ENCODE measurements around the gene ANGEL1.

Gene ANGEL1

DNA sequence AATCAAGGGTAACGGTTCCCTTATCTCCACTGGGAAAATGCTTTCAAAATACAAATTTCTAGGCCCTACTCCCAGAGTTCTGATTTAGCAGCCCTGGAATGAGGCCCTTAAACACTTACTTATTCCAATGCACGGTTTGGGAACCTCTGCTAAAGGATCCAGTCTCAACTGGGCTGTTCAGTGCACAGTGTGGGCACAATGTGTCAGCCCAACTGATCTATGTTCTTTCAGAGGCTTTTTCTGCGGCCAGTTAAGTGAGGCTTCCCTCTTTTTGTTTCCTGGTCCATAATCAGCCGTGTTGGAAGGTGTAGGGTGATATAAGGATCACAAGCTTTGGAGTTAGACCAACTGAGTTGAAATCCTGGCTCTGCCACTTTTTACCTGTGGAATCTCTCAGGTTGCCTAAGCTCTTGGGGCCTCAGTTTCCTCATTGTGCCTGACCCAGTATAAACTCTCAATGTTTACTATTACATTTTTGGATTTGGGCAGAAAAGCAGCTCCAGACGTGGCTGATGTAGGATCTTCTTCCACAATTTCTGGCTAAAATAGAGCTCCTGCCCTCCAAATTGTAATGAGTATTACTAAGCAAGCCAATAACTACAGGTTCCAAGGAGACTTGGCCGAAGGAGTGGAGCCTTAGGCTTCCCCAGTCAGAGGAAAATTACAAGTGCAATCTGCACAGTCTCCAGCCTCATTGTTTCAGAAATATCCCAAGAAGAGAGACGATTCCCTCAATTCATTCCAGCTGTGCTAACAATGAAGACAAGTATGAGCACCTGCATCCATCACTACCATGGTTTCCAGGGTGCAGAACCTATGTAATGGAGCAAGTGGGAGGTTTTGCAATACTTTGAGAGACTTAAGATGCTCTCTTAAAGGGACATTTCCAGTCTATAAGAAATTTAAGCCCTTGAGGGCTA, 2.3 kb upstream of the ANGEL1 start:
- no peak for DNase-seq

DNA sequence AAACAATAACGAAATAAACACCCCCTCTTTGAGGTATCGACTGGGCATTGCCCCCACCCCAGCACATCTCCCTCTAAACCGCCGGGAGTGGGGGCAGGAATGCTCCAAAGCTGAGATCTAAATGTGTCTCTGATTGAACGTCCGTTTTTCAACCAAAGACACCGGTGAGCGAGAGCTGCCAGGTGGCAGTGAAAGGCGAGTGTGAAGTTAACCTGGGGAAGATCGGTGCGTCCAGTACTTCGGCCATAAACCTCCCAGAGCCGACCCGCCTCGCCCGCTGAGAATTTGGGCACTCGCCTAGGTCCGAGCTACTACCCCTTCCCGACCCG, 625 bp downstream of the ANGEL1 start:
- DNase-seq: peak in 1 of 2 donors; percentile 29

DNA sequence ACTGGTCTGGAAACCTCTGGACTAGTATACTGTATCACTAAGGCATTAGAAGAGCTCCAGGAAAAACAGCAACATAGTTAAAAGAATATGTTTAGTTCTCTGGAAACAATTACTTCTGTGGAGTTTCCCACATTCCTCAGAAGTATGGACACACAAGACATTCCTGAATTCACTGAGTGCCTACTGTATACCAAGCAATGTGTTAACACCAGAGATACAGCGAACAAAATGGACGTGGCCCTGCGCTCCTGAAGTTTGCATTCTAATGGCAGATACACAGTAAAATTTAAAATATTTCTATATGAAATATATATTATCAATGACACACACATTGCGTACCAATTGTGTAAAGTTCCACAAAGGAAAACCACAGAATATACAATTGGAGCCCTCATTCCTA, 1.1 kb downstream of the ANGEL1 start:
- no peak for DNase-seq

DNA sequence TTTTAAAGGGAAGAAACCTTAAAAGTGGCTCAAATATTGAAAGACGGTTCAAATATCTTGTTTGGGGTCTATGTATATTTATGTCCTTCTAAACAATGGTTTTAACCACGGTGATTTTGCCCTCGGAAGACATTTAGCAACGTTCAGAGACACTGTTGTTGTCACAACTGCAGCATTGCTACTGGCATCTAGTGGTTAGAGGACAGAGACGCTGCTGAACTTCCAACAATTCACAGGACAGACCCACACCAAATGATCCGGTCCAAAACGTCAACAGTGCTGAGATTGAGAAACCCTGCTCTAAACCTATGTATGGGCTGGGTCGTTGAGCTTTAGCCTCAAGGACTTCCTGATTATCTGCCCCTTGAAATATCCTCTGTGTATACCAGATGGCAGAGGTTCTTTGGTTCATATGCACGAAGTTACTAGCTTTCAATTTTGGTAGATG, 1.7 kb downstream of the ANGEL1 start:
- no peak for DNase-seq

GRCh38 chr14:76810525-76810924, 2.2 kb downstream of the ANGEL1 start:
- DNase-seq: no peak

DNA sequence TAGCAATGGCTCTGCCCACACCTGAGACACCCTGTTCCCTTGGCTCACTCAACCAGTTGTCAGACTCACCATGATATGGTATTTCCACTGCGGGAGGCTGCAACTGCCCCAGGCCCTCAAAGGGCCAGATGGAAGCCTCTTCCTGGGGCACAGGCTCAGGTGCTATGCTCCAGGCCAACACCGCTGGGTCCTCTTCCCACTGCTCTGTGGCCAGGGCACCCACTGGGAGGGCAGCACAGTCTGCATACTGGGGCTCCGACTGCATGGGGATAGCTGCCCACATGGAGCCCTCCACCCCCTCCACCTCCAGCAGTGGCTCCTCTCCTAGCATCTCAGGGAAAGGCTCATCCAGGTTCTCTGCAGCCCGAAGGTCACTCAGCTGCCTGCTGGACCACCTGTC, 3.7 kb downstream of the ANGEL1 start:
- no peak for DNase-seq

DNA sequence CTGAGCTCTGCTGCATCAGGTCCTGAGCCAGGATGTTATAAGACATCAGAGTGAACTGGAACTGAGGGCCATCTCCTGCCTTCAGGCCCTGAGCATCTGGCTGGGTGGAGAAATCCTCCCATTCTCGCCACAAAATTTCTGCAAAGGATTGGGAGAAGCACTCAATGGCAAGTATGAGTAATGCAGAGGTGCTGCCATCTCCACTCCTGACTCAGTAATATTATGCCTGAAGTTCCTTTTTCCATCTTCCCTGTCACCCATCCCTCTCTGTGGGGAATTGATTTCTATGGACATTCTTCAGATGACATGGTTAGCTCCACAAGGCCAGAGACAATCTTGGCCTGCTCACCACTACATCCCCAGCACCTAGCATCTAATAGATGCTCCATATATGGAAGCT, 4.7 kb downstream of the ANGEL1 start:
- DNase-seq: no peak

DNA sequence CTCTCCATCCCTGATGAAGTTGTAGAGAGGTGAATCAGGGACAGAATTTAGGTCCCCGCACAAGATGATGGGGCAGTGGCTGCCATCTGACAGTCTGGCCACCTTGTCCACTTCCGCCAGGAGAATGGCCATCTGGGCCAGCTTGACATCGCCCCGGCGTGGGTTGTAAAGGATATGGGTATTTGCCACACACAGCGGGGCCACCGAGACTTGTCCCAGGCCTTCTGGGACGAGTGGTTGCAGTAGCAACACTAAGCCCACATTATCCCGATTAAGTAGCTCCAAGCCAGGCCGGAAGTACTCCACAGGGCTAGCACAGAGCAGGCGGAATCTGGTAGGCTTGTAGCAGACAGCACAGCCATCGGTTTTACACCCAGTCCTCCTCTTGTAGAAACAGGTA, 6.2 kb downstream of the ANGEL1 start:
- no peak for DNase-seq

DNA sequence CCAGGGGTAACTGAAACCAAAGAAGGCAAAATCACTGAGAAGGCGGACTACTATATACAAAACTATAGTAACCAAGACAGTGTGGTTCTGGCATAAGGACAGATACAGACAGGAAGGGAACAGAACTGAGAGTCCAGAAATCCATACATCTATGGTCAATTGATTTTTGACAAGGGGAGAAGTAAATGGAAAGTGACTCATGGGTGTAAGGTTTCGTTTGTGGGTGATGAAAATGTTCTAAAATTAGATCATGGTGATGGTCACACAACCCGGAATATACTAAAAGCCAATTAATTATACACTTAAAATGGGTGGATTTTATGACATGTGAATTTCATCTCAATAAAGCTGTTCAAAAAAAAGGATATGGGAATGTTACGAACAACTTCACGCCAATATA, 18.7 kb downstream of the ANGEL1 start:
- no peak for DNase-seq

- DNase-seq: no peak
Observed at GRCh38 chr14:76793324-76793723, 19.4 kb downstream of the ANGEL1 start.

DNA sequence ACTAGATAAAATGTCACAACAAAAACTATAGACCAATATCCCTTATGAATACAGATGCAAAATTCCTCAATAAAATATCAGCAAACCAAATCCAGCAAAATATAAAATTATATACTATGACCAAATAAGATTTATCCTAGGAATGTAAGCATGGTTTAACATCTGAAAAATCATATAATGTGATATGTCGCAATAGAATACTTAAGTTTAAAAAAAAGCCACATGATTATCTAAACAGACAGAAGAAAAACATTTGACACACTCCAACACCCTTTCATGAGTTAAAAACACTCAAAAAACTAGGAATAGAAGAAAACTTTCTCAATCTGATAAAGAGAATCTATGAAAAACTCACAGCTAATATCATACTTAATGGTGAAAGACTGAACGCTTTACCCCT, 20.3 kb downstream of the ANGEL1 start:
- no peak for DNase-seq

DNA sequence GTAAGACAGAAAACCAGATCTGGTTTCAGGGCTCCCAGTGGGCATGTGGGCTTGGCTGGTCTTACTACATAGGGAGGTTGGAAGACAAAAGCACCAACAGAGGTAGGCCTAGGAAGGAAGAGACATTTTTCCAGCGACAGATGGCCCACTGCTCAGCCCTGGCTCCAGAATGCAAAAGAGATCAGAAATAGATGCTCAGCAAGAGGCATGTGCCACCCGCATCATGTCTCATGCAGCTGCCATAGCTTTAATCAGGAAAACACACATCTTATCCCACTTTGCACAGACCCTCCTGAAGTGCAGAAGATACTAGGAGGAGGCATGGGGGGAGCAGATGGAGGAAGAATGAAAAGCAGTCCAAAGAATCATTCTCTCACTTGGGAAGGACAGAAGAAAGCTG, 26.1 kb downstream of the ANGEL1 start:
- DNase-seq: no peak

GRCh38 chr14:76784881-76785280, 27.8 kb downstream of the ANGEL1 start:
- DNase-seq: peak; percentile 60 to 64

- DNase-seq: no peak
Observed at GRCh38 chr14:76784266-76784874, 28.3 kb downstream of the ANGEL1 start.

DNA sequence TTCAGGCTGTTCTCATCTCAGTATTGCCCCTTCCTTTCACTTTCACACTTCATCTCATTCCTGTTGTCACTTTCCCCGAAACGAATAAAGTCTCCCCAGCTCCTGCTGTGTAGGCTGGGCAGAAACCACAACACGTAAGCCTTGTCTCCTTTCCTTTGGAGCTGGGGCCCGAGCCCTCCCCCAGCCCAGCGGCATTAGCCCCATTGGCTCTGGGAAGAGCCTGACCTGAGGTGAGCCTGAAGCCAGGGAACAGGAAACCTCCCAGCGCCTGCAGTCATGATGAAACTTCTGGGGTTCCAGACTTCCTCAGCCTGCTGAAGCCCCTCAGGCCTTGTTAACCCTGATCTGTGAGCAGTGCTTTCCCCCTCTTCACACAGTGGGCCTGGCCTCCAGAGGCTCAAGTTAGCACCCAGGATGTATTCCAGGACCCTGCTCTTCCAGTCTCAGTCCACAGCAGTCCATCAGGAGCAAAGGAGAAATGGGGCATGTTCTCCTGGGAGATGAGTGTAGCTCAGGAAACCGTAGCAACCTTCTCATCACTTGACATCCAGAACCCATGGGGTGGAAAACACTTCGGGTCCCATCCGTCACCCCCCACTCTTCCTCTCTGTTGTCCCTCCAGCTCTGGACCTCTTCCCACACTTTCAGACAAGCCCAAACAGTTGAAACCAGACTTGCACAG, 29.7 kb downstream of the ANGEL1 start:
- peak in 1 of 2 donors; percentile 17 for DNase-seq

DNA sequence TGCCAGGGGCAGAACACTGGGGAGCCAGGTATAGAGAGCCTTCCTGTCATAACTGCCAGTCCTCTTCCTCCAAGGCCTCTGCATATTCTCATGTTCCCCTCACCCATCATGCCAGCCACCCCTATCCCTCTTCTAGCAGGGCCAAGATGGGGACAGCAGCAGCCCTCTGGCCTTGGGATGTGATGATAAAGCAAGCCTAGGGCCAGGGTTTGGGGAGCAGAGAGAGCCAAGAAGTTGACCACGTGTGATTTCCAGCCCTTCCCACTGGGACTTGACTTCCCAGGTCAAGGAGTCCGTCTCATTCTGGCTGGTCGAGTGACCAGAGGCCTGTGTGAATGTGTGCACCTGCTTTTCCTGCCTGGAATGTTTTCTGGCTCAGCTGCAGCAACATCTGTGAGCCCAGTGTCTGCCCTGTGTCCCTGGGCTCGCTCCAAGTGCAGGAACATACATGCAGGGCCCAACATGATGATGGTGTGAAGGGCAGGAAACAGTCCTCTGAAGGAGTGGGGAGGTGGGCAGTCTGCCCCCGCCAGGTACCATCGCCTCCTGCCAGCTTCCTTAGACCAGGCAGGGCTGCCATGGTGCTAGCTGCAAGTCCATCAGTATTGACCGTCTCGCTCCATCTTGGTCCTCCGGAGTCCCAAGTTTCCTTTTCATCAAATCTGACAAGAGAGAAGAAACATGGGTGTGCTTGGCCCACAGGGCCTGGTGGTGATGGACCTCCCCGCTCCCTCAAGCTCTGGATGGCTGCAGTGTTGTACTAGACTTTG, 30.4 kb downstream of the ANGEL1 start:
- DNase-seq: no peak

DNA sequence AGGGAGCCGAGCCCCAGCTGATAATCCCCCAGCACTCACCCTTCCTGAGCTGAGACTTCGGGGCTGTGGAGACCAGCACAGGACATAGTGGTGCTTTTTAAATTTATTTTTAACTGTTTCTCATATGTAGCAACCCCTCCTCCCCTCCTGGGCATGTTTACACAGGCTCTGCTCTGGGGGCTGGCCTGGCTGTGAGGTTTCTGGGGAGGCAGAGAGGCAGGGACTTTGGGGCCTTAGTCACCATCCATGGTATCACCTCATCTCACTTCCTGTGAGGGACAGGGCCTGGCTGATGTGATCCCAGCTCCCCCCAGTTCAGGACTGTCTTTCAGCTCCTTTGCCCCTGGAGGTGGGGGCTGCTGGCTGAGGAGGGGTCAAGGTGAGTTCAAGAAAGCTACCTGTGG, 31.0 kb downstream of the ANGEL1 start:
- no peak for DNase-seq

- DNase-seq: no peak
Observed at GRCh38 chr14:76780875-76781647, 31.6 kb downstream of the ANGEL1 start.

DNA sequence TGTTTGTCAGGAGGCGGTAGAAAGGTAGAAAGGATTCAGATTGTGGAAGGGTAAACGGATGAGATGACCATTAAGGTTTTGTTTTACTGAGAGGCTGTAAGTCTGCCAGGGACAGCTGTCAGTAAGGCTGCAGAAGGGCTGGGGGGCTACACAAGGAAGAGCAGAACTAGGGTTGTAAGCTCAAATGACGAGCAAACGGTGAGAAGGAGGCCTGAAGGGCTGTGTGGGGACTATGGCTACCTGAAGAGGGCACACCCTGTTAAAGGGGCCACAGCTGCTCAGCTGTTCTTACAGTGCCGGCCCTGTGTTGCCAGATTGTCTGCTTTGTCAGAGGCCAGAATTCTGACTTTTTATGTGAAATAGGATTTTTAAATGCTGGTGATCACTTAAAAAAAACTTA, 32.3 kb downstream of the ANGEL1 start:
- no peak for DNase-seq

- DNase-seq: no peak
Observed at GRCh38 chr14:76780058-76780345, 32.7 kb downstream of the ANGEL1 start.

- DNase-seq: no peak
Observed at GRCh38 chr14:76779221-76780057, 33.2 kb downstream of the ANGEL1 start.
